ENCODE measurements around the gene CLIC1.

CLIC1 gene

DNA sequence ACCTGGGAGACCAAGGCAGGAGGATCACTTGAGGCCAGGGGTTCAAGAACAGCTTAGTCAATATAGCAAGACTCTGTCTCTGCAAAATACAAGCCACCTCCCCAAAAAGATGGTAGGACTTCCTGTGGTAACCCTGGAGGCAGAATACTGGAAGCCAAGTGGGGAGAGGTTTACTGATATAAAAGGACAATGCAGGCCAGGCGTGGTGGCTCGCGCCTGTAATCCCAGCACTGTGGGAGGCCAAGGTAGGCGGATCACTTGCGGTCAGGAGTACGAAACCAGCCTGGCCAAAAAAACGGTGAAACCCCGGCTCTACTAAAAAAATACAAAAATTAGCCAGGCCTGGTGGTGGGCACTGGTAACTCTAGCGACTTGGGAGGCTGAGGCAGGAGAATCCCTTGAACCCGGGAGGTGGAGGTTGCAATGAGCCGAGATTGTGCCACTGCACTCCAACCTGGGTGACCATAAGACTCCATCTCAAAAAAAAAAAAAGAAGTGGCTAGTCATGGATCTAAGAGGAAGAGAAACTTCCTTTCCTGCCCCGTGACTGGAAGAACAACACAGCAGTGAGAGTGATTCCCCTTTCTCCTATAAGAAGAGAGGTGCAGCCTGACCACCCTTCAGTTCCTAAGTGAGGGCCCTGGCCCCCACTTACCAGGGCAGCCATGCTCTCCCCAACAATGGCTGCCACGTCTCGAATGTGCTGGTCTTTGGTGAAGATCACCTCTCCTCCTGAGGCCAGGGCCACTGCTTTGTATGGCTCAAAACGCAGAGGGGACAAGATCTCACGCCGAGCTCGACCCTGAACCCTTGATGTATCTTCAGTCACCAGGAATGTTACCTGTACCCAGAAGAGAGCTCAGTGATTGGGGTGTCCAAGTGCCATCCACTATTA lies 32.3 kb upstream of the CLIC1 start:
- DNase-seq = no peak

DNA sequence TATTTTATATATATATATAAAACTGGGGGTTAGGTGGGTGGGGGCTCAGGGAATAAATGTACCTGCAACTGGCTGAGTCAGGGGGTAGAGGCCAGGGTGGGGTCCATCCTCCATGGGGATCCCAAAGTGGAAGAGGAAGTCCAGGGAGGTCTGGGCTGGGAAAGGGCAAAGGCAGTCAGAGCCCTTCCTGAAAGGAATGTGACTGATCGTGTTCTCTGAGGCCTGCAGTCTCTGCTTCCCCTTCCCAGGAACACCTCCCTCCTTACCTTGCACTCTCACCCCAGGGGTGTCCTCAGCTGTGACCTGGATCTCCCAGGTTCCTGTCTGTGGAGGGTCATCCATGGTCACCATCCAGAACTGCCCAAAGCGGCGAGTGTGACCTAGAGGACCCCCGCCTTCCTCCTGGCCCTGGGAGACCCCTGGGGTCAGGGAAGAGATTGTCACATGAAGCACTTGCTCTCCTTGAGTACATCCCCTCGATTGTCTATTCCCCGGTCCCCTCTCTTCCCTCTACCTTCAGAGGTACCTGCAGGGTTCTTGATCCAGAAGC lies 30.8 kb upstream of the CLIC1 start:
- no peak for DNase-seq

DNA sequence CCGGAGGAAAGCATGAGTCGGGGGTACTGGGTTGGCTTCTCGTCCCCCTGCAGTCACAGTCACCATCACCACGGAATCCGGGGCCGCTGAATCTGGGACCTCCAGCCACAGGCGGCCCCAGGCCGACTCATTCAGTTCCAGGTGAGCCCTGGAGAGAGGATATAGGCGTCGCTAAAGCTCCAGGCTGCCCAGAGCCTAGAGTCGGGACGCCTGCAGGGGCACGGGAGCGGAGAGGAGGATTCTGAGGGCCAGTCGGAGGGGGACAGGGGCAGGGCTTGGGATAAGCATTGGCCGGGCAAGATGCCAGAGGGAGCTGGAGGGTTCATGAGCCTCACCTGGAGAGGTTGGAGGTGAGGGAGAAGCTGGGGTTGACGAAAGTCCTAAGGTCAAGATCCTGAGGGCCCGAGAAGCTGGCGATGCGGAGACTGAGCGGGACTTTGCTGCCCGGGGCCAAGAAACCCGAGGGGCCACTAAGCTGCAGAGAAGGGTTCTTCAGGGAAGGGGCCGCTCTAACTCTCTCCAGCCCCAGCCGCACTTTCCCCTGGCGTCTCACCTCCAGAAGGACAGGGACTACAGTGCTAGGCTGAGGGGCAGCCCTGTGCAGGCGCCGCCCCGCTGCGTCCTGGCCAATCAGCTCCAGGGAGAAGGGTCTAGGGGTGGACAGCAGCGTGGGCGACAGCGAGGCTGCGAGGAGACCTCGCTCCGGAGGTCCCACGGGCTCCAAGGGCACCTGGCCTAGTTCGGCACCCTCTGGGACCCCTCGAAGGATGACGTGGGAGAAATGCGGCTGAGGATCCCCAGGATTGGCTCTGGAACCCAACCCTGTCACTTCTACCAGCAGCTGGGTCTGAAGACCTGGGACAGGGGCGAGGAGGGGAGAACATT lies 29.8 kb upstream of the CLIC1 start:
- no peak for DNase-seq

DNA sequence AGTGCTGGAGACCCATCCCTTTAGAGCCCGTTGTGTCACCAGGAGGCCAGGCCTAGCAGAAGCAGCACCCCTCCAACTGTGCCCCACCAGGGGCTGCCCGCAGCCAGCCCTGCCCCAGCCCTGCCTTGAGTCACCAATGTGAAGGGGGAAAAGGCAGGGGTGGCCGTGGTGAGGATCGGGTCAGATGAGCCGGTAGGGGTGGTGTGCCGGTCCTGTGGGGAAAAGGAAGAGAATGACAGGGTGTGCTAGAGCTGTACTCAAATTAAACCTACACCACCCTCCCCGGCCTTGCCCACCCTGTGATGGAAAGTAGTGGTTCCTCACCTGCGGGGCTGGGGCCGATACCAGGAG lies 29.2 kb upstream of the CLIC1 start:
- DNase-seq = no peak

DNA sequence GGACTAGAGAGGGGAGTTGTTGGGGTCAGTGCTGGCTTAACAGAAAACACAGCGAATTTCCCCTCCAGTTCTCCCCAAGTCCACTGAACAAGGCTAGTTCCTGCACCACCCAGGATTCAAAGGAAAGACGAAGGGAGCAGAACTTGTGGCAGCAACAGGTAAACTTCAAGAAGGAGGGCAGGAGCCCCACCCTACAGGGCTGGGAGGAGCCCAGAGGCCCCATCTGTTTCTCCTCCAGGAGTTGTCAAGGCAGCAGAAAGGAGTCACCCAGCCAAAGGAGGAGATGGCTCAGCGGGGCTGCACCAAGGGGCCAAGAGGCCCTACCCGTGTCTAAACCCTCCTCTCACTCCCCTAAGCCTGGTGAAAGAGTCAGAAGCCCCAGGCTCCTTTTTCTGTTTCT lies 27.9 kb upstream of the CLIC1 start:
- no peak for DNase-seq

DNA sequence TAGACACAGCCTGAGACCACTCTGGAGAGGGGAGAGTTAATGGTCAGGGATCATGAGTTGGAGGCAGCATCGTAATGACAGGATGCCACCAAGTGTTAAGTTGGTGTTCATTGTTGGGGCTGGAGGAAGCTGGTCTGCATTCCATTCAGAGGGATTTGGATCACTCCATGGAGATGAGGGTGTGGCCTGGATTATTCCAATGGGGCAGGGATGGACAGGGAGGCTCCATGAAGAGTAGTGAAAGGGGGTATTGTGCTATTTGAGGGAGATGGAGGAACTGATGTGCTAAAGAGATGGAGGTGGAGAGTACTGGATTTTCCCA lies 27.2 kb upstream of the CLIC1 start:
- no peak for DNase-seq

DNA sequence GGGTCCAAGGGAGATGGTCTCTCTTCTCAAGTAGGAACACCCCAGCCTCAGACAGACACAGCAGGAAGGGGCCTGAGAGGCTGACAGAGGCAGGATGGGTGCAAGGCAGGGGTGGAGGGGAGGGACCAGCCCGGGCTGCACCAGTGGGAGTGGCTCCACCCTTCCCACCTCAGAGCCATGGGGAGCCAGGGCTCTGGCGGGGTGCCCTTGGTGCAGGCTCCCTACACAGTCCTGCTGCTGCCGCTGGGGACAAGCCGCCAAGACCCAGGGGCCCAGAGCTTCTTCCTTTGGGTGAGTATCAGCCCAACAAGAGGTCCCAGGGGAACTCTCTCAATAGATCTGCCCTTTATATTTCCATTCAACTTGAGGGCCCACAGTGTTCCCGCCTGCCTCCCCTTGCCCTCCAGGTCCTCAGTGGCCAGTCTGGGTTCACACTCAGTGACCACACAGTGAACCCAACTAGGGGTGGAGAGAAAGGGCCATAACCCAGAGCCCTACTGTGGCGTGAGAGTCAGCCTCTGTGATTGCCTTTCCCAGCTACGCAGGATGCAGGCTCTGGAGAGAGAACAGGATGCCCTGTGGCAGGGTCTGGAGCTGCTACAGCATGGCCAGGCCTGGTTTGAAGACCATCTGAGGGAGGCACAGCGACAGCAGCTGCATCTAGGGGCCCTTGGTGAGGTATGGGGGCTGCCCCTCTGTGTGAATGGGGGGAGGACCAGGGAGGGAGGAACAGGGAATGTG lies 26.7 kb upstream of the CLIC1 start:
- DNase-seq = no peak

DNA sequence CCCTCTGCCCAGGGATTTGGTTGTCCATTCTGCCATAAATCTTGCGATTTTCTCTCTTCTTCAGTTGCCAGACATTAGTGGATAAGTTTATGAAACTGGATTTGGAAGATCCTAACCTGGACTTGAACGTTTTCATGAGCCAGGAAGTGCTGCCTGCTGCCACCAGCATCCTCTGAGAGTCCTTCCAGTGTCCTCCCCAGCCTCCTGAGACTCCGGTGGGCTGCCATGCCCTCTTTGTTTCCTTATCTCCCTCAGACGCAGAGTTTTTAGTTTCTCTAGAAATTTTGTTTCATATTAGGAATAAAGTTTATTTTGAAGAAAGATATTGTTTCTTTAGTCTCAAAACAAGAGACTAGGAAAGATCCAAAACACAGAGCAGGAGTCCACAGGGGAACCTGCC lies 26.0 kb upstream of the CLIC1 start, which contains the start of gene SAPCD1:
TSS of gene SAPCD1 (plus strand) at position 301 of the 400 bp plus-strand sequence. CDS start 399 bp downstream, outside the sequence.
- DNase-seq = no peak

DNA sequence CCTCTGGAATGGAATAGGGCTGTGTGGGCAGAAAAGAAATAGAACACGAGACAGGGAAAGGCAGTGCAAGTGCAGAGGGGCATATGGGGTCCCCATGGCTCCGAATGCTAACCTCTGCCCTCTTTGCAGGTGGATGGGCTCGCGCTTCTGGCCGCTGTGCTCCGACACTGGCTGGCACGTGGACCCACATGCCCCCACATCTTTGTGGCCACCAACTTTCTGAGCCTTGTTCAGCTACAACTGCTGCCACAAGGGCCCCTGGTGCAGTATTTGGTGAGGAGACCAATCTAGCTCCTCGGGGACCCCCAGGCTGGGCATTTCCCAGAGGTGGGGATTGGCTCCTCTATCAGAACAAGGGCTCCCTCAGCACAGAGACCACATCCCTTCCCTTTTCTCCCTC lies 25.0 kb upstream of the CLIC1 start:
- DNase-seq = no peak

DNA sequence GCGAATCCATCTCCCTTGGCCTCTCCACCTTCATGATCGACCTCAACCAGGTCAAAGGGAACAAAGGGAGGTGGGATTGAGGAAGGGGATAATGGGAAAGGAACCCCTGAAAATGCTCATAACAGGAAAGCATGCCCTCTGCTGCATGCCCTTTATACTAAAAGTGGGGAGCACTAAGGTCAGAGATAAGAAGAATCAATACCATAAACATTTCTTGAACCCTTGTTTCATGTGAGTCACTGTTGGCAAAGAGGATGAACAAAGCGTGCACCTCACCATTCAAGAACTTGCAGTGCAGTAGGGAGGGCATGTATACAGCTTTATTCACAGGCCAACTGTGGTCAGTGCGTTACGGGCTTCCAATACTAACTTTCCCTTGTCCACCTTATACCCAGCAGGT lies 24.5 kb upstream of the CLIC1 start:
- DNase-seq = no peak

DNA sequence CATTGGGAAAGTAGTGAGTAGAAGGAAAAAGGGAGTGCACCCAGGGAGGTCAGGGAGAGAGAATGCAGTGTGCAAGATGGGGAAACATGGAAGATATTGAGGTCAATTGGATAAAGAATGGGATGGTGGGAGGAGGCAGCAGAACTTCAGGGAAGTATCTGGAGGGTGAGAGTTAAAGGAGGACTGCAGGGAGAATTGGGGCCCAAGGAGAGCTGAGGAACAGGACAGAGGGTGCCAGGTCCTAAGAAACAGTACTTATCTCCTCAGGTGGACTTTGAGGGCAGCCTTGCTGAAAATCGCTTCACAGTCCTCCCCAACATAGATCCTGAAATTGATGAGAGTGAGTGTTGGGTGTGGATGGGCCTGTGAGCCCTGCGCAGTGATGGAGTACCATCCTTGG lies 22.0 kb upstream of the CLIC1 start:
- no peak for DNase-seq

DNA sequence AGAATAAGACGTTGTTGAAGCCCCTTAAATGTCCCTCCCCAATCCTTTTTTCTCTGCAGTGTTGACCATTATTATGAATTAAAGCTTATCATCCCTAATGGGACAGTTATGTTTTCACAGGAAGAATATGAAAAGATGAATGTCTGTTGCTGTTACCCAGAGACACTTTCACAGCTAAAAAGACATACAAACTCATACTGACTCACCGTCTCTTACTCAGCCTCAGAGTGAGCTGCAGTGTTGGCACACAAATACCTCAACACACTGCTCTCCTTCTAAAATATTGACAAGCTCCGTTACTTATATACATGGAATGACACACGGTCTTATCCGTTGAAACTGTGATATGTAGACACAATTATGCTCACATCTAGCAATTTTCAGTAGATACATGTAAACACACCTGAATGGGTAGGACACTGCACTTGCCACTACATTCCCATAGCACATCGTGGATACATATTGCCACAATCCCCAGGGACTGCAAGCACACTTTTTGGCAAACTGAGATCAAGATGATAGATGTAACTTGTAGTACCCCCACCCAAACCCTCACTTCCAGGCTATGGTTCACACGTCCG lies 16.5 kb upstream of the CLIC1 start:
- DNase-seq = no peak

DNA sequence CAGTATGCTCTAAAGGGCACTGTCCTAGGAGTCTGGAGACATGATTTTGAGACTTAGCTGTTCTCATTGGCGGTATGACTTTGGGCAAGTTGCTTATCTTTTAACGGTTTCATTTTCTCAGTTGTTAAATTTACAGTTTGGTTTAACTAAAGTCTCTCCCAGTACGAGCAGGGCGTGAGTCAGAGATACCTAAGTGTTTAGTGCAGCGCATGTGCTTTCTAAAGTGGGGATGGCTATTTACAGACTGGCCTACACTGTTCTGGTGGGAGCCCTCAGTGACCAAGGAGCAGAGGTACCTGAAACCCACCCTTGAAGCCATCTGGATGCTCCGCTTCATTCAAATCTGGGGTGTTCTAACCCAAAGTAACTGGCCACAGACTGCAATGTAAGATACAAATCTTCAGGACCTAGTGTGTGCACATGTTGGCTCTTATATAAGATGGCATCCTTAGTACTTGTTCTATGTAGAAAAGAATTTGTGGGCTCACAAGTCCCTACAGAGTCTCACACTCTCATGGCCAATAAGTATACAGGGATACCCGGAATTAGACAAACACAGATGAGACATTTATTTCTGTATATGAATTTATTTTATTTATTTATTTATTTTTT lies 14.2 kb upstream of the CLIC1 start:
- DNase-seq = no peak

DNA sequence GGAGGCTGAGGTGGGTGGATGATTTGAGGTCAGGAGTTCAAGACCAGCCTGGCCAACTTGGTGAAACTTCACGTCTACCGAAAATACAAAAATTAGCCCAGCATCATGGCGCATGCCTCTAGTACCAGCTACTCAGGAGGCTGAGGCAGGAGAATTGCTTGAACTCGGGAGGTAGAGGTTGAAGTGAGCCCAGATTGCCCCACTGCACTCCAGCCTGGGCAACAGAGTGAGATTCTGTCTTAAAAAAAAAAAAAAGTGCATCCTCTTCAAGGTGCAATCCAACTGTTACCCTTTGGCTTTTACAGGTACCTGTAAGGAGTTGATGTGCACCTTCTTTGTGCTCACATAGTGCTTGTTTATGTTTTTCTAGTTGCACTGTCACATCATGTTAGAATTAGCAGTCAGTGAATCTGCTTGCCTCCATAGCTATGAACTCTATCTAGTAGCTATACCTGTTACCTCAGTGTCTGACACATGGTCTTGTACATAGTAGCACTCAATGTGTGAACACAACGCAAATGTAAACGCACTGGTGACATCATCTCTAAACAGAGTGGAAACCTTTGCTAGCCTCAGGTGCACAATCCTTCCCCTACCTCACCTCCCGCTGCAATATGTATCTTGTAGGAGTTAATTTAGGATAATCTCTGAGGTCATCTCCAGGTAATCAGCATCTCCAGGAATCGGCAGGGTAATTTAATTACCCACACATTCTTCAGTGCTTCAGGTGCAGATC lies 13.1 kb upstream of the CLIC1 start:
- no peak for DNase-seq

DNA sequence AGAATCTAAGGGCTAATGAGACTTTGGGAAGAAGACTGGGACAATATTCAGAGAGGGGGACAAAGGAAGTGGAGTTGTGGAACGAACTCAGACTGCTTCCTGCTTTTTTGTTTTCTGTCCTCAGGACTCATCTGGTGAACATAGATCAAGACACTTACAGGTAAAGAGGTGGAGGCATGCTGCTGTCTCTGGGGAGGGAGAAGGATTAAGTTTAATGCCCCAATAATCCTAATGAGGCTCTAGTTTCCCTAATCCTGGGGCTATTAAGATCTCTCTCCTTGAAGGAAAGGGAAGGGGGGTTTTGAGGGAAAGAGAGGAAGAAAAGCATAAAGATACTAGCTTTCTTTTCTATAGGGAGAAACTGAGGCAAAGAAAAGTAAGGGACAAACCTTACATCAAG lies 8.1 kb upstream of the CLIC1 start:
- no peak for DNase-seq

DNA sequence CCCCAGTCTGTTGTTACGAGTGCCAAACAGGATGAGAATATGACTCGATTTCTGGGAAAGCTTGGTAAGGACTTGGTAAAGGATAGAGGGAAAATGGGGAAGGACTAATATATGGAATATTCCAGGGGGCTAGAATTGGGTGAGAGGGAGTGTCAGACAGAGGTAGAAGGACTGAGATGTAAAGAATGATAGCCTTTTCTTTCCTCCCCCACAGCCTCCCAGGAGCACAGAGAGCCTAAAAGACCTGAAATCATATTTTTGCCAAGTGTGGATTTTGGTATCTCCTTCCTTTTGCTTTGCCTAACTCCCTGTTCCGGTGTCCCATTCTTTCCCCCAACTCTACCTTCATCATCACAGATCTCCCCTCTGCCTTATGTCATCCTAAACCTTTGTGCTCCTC lies 6.6 kb upstream of the CLIC1 start:
- no peak for DNase-seq

DNA sequence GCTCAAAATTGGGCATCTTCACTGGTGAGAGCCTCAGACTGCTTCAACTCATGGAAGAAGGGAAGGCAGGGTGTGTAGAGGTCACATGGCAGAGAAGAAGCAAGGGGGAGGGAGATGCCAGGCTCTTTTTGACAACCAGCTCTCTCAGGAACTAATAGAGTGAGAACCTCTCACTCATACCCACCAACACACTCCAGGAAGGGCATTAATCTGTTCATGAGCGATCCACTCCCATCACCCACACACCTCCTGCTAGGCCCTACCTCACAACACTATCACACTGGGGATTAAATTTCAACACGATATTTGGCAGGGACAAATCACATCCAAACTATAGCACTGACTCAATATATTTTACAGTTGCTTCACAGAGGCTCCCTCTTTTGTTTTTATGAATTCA lies 5.5 kb upstream of the CLIC1 start:
- DNase-seq = no peak

DNA sequence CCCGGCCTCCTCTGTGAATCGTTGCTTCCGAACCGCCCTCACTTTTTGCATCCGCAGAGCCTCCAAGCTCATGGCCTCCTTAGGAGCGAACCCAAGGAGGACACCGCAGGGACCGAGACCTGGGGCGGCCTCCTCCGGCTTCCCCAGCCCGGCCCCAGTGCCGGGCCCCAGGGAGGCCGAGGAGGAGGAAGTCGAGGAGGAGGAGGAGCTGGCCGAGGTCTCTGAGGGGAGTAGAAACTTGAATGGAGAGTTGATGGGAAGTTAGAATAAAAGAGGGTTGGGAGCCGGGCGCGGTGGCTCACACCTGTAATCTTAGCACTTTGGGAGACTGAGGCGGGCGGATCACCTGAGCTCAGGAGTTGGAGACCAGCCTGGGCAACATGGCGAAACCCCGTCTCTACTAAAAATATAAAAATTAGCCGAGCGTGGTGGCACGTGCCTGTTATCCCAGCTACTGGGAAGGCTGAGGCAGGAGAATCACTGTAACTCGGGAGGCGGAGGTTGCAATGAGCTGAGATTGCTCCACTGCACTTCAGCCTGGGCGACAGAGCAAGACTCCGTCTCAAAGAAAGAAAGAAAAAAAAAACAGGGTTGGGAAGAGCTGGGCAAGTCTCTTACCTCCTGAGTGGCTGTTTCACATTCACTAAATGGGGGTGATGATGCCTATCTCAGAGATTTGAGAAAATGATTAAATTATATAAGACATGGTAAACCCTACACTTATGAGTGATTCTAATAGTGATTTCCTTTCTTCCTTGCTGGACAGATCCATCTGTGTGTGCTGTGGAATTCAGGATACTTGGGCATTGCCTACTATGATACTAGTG lies 4.3 kb upstream of the CLIC1 start:
- no peak for DNase-seq

DNA sequence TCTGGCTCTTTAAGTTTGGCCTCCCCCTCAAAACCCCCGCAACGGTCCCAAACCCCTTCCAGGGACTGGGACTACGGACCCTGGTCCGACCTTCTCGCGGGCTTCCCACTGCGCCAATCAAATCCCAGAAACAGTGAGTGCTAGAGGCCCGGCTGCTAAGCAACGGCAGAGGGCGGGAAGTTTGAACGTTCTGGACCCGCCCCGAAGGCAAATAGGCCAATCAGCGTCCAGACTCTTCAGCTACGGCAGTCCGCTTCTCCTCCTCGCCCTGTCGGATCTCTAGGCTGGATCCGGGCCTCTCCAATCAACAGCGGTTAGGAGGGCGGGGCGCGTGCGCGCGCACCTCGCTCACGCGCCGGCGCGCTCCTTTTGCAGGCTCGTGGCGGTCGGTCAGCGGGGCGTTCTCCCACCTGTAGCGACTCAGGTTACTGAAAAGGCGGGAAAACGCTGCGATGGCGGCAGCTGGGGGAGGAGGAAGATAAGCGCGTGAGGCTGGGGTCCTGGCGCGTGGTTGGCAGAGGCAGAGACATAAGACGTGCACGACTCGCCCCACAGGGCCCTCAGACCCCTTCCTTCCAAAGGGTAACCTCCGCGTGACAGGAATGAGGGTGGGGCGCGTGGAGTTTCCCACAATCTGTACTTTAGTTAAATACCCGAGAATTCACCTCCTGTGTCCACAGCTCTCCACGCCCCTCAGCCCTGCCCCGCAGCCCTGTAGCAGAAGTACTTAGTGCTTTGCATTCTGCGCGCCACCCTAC lies 3.5 kb upstream of the CLIC1 start, which contains the start of gene MSH5:
TSS of gene MSH5 (plus strand) at position 367 of the 758 bp plus-strand sequence. CDS start 462 bp downstream, outside the sequence.
- peak; percentile 99 for DNase-seq

Measured in NCI-H1930 (cell line).